Mesothelial cell of epicardium (in vitro differentiated cells): Measurements from ENCODE around the gene ETV3. TPM values are rescaled to one million over a fixed set of nuclear protein-coding genes. Genes with fewer than 3 reads are reported as not detected.

Source experiments
- DNase-seq, 2 experiments: peaks; one replicate each; pipeline ENCODE4 v3.0.0; 2021; ENCODE audit warnings: low spot score in 2 of 2; ENCODE audit not compliant: unreplicated experiment in 2 of 2
- H3K27ac Mint-ChIP-seq: 2 replicates; pipeline ENCODE4 v1.8.0; 2021; ENCODE audit warnings: mixed read lengths
- H3K27me3 Mint-ChIP-seq: 2 replicates; pipeline ENCODE4 v1.8.0; 2021; ENCODE audit warnings: low read depth, mixed read lengths
- H3K36me3 Mint-ChIP-seq: 2 replicates; pipeline ENCODE4 v1.8.0; 2021; ENCODE audit warnings: mixed read lengths
- H3K4me1 Mint-ChIP-seq: 2 replicates; pipeline ENCODE4 v1.8.0; 2021; ENCODE audit warnings: mixed read lengths
- H3K4me3 Mint-ChIP-seq: 2 replicates; pipeline ENCODE4 v1.8.0; 2021; ENCODE audit warnings: mild to moderate bottlenecking, moderate library complexity, mixed read lengths
- H3K9me3 Mint-ChIP-seq: 2 replicates; pipeline ENCODE4 v1.8.0; 2021; ENCODE audit warnings: mixed read lengths
- CTCF ChIP-seq: fragments of 200-600 bp; sonication (generic); IDR thresholded peaks from one replicate; pipeline ENCODE4 v1.5.0; 2021; ENCODE audit warnings: antibody characterized with exemption; ENCODE audit not compliant: unreplicated experiment
- total RNA-seq: library from RNA; stranded (reverse); gene quantifications from 3 replicates; pipeline ENCODE4 v1.2.1, GENCODE V29; 2021

ETV3 gene
- total RNA-seq, 1 donor from 2014 or later, result 57.8 TPM

GRCh38 chr1:157147037-157147436 lies 8.8 kb upstream of the ETV3 start:
- H3K4me1 Mint-ChIP-seq, result peaks cover 69% of the 10 kb centered on the region

GRCh38 chr1:157146244-157146643 lies 8.0 kb upstream of the ETV3 start:
- H3K4me1 Mint-ChIP-seq, result peaks cover 67% of the 10 kb centered on the region
- no peak for DNase-seq
- no peak for TF ChIP-seq CTCF
- H3K27me3 Mint-ChIP-seq, result no peaks in the 10 kb centered on the region
- no peaks in the 10 kb centered on the region for H3K36me3 Mint-ChIP-seq
- H3K4me3 Mint-ChIP-seq, result no peak overlapping the region
- H3K27ac Mint-ChIP-seq, result no peak overlapping the region
- H3K9me3 Mint-ChIP-seq, result no peaks in the 10 kb centered on the region

More at GRCh38 chr1:157147037-157147436, 8.8 kb upstream of the ETV3 start:
- no peaks in the 10 kb centered on the region for H3K36me3 Mint-ChIP-seq
- DNase-seq, result no peak
- no peaks in the 10 kb centered on the region for H3K27me3 Mint-ChIP-seq
- H3K9me3 Mint-ChIP-seq, result no peaks in the 10 kb centered on the region
- no peak overlapping the region for H3K27ac Mint-ChIP-seq
- no peak overlapping the region for H3K4me3 Mint-ChIP-seq
- TF ChIP-seq CTCF, result no peak

- Mint-ChIP-seq H3K4me1 (peaks cover 68% of the 10 kb centered on the region), H3K9me3 (no peaks in the 10 kb centered on the region), H3K27me3 (no peaks in the 10 kb centered on the region), H3K27ac (no peak overlapping the region), H3K4me3 (no peak overlapping the region), H3K36me3 (no peaks in the 10 kb centered on the region)
- DNase-seq, result no peak
- TF ChIP-seq CTCF, result no peak
These were observed 6.9 kb upstream of the ETV3 start for GRCh38 chr1:157145076-157145475.

- Mint-ChIP-seq H3K27ac (peak overlapping the region; percentile 30), H3K27me3 (no peaks in the 10 kb centered on the region), H3K4me1 (peaks cover 71% of the 10 kb centered on the region), H3K4me3 (no peak overlapping the region), H3K9me3 (no peaks in the 10 kb centered on the region), H3K36me3 (no peaks in the 10 kb centered on the region)
- TF ChIP-seq CTCF, result no peak
- DNase-seq, result no peak
These were observed 6.3 kb upstream of the ETV3 start for GRCh38 chr1:157144509-157144908.

GRCh38 chr1:157142765-157143423 lies 4.7 kb upstream of the ETV3 start:
- no peak for DNase-seq
- no peaks in the 10 kb centered on the region for H3K27me3 Mint-ChIP-seq
- H3K9me3 Mint-ChIP-seq, result no peaks in the 10 kb centered on the region
- TF ChIP-seq CTCF, result no peak
- H3K27ac Mint-ChIP-seq, result peak overlapping the region; percentile 55
- no peak overlapping the region for H3K4me3 Mint-ChIP-seq
- no peaks in the 10 kb centered on the region for H3K36me3 Mint-ChIP-seq
- peaks cover 67% of the 10 kb centered on the region for H3K4me1 Mint-ChIP-seq

GRCh38 chr1:157142201-157142600 lies 4.0 kb upstream of the ETV3 start:
- H3K27me3 Mint-ChIP-seq, result no peaks in the 10 kb centered on the region
- no peak for DNase-seq
- H3K4me3 Mint-ChIP-seq, result no peak overlapping the region
- H3K36me3 Mint-ChIP-seq, result no peaks in the 10 kb centered on the region
- no peak for TF ChIP-seq CTCF
- no peaks in the 10 kb centered on the region for H3K9me3 Mint-ChIP-seq
- no peak overlapping the region for H3K27ac Mint-ChIP-seq
- H3K4me1 Mint-ChIP-seq, result peaks cover 68% of the 10 kb centered on the region
